GM19023 (cell line): ENCODE measurements around the gene TNFRSF12A.

ENCODE experiments used
- ATAC-seq: cut with Tn5 transposase; IDR thresholded peaks from one replicate; pipeline ENCODE4 v1.9.1; 2021; ENCODE audit warnings: mild to moderate bottlenecking, moderate library complexity; ENCODE audit not compliant: unreplicated experiment

TNFRSF12A gene

GRCh38 chr16:2985893-2986355 lies 34.2 kb upstream of the TNFRSF12A start:
- no peak for ATAC-seq

DNA sequence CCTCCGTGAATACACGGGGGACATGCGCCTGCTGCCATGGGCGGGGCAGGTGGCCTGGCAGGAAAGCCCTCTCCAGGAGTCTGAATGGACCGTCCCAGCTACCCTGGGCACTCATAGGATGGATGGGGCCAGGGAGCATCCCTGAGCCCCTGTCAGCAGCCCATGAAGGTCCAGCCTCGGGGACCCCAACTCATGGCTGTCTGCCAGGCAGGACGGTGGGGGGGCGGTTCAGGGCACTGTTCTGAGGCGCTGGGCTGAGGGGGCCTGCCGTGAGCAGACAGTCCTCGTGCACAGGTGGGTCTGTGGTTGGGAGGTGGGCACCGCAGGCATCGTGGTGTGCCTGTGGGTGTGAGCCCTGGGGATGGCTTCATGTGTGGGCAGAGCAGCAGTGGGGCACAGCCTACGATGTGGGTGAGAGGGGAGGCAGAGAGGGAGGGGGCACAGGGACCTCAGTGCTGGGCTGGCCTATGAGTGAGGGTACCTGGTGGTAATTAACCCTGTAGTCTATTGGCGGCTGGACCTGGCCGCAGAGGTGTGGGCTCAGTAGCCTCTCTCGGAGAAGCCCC lies 33.5 kb upstream of the TNFRSF12A start:
- ATAC-seq = no peak

DNA sequence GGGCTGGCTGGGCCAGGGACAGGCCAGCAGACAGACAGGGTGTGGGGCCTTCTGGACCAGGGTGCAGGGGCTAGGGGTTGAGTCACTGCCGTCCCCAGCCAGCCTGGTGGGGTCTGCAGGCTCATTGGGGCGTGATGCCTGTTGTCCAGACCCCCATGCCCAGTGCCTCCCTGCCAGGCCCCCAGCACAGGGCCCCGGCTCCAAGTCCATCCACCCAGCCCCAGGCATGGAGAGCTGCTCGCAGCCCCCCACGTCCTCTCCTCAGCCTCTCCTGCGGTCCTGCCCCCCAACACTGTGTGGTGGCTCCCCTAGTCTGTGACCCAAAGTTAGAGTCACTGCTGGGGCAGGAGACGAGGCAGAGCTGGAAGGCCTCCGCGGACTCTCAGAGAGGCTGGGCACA lies 32.9 kb upstream of the TNFRSF12A start:
- ATAC-seq = no peak

- ATAC-seq = no peak
Measured at GRCh38 chr16:2987833-2988232, 32.3 kb upstream of the TNFRSF12A start.

DNA sequence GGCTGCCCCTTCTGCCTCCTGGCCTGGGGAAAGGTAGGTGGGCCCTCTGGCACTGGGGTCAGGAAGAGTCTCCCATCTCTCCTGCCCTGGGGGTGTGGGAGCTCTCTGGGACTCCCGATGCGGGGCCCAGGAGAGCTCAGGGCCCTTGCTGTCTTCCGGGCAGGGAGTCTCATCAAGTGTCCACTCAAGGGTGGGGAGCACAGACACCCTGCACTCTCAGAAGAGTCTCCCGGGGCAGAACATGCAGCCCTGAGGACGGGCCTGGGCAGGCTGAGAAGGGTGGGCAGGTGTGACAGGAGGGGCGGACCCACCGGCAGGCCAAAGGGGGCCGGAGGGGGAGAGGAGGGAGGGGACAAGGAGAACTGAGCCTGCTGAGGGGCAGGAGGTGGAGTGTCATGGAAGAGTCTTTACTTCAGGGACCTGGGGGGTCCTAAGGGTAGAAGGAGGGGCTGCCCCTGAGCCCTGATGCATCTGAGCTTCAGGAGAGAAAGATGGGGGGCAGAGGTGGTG lies 31.5 kb upstream of the TNFRSF12A start:
- no peak for ATAC-seq

GRCh38 chr16:2990891-2991290 lies 29.3 kb upstream of the TNFRSF12A start:
- no peak for ATAC-seq

- no peak for ATAC-seq
Measured at GRCh38 chr16:2991566-2992261, 28.5 kb upstream of the TNFRSF12A start.

- no peak for ATAC-seq
Measured at GRCh38 chr16:2992383-2993081, 27.6 kb upstream of the TNFRSF12A start.

DNA sequence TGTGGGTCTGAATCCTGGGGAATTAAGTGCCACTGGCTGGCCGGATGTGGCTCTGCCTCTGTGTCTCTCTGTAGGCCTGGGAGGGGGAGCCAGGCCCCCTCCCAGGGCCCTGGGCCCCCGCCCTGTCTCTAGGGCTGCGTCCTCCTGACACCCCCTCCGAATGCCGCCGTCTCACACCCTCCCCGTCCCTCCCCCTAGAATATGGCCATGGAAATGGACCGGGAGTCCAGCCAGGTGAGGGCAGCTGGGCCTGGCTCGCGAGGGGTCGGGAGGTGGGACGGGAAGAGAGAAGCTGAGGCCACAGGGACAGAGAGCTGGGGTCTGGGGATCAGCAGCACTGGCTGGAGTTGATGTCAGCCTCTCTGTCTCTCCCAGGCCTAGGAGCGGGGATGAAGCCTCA lies 23.9 kb upstream of the TNFRSF12A start:
- ATAC-seq = no peak

DNA sequence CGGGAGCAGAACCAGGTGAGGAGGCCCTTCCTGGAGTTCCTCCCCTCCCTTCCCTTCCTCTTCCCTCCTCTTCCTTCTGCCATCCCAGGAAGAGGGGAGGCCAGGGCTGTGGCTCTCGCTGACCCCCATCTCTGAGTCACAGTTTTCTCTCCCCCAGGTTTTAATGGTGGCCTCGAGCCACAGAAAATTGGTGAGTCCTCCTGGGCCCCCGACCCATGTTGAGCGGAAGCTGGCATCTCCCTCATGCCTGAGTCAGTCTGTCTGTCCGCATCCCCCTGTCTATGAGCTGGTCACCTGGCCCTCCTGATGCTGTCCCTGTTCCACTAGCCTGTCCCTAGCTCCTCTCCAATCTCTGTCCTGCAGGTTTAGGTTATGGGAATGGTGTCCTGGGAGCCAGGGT lies 20.2 kb upstream of the TNFRSF12A start:
- no peak for ATAC-seq

GRCh38 chr16:3000540-3000939 lies 19.6 kb upstream of the TNFRSF12A start:
- ATAC-seq = no peak

- ATAC-seq = no peak
Measured at GRCh38 chr16:3001316-3001715, 18.9 kb upstream of the TNFRSF12A start.

- ATAC-seq = peak; percentile 95
Measured at GRCh38 chr16:3003582-3004270, 16.4 kb upstream of the TNFRSF12A start.

DNA sequence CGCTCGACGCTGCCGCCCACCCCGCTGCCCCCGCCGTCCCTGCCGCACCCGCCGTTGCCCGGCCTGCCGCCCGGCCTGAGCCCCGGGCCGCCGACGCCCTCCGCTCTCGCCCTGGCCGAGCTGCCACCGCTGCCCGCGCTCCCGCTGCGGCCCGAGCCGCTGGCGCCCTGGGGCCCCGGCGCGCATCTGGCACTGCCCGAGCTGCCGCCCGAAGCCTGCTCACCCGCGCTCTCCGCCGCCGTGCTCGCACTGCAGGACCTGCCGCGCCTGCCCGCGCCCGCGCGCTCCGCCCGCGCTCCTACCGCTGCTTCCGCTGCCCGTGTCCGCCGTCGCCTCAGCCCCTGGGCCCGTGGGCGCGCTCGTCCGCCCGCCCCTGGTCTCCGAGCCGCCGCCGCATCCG lies 15.8 kb upstream of the TNFRSF12A start:
- peak; percentile 7 for ATAC-seq

DNA sequence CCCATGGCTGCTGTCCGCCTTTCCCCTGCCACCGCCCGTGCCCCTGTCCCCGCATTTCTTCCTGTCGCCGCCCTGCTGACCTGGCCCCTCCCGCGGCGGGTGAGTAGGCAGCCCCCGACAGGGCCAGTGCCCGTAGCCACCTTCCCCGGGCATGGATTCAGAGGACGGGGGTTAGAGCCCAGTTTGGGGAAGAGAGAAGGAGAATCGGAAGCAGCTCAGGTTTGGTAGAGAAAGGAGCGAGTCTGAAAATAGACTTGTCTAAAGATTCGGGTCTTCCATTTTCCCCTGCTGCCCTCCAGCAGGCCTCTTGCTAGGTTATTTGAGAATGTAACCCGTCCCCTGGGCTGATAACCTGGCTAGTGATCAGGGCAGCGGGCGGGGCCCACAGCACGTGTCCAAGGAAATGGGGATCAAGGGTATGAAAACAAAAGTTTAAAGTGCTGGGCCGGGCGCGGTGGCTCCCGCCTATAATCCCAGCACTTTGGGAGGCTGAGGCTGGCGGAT lies 15.3 kb upstream of the TNFRSF12A start:
- no peak for ATAC-seq

DNA sequence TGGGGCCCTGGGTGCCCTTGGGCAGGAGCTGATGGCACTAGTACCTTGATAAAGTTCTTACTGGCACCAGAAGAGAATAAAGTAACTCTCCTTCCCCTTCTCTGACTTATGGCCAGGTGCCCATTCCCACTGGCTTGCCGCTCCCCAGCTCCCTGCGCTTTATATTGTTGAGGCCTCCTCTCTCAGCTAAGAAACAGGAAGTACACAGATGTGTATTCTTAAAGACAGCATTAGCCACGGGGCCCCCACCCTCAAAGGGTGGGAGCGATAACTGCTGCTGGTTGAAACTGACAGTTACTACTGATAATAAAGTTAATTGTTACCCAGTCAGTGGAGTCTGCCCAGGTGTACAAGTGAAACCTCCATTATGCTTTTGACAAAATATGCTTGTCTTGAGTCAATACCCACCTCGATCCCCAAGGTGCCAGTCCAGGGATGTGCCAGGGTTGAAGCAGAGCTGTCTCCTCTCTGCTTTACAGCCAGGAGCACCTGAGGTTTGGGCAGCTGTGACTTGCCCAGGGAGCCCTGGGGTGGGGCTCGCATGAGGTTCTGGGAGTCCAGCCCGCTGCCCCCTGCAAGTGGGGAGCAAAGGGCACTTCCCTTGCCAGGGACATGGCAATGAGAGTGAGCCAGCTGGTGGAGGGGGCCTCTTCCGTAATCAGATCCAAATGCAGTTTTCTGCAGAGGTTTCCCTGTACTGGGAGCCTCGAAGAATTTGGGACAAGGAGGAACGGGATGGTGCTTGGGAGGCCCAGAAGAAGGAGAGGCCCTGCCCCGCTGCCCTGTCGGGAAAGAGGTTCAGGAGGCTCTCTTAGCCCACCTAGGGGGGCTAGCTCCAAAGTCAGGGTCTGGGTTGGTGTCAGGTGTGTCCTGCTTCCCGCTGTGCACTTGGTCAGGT lies 12.9 kb upstream of the TNFRSF12A start:
- ATAC-seq = no peak

- ATAC-seq = no peak
Measured at GRCh38 chr16:3007957-3008689, 12.0 kb upstream of the TNFRSF12A start.

GRCh38 chr16:3008690-3009037 lies 11.5 kb upstream of the TNFRSF12A start:
- no peak for ATAC-seq

GRCh38 chr16:3009568-3010390 lies 10.4 kb upstream of the TNFRSF12A start:
- ATAC-seq = no peak
